Measurements from ENCODE around the gene CGB7.

CGB7 gene

GRCh38 chr19:49057636-49058234, at the start of gene CGB7:
Gene CGB7, minus strand, starts transcription at chr19:49057749. Its CDS starts 2,374 bp downstream, at chr19:49055375.
- peak; percentile 8 for DNase-seq

- DNase-seq: no peak
Observed at GRCh38 chr19:49106648-49107135, 49.1 kb upstream of the CGB7 start.

GRCh38 chr19:49104229-49104864, 46.8 kb upstream of the CGB7 start:
- DNase-seq: no peak

- no peak for DNase-seq
Observed at GRCh38 chr19:49103331-49104085, 46.0 kb upstream of the CGB7 start.

- DNase-seq: no peak
Observed at GRCh38 chr19:49102303-49102702, 44.8 kb upstream of the CGB7 start.

GRCh38 chr19:49101160-49101559, 43.6 kb upstream of the CGB7 start:
- no peak for DNase-seq

GRCh38 chr19:49098795-49099194, 41.2 kb upstream of the CGB7 start:
- no peak for DNase-seq

- peak; percentile 79 for DNase-seq
Observed at GRCh38 chr19:49097453-49098288, 40.1 kb upstream of the CGB7 start.

- DNase-seq: no peak
Observed at GRCh38 chr19:49094505-49095482, 37.2 kb upstream of the CGB7 start.

- no peak for DNase-seq
Observed at GRCh38 chr19:49092686-49093085, 35.1 kb upstream of the CGB7 start.

- DNase-seq: no peak
Observed at GRCh38 chr19:49091391-49092038, 34.0 kb upstream of the CGB7 start.

- no peak for DNase-seq
Observed at GRCh38 chr19:49086296-49086695, 28.7 kb upstream of the CGB7 start.

- no peak for DNase-seq
Observed at GRCh38 chr19:49085868-49086232, 28.3 kb upstream of the CGB7 start.

GRCh38 chr19:49085020-49085867, 27.7 kb upstream of the CGB7 start, which contains the start of gene SNRNP70:
Gene SNRNP70, plus strand, starts transcription at chr19:49085451. Its CDS starts 964 bp downstream, at chr19:49086415.
- DNase-seq: peak; percentile 98

- DNase-seq: no peak
Observed at GRCh38 chr19:49084206-49085019, 26.9 kb upstream of the CGB7 start.

- no peak for DNase-seq
Observed at GRCh38 chr19:49081273-49081672, 23.7 kb upstream of the CGB7 start.

- DNase-seq: no peak
Observed at GRCh38 chr19:49080392-49080791, 22.8 kb upstream of the CGB7 start.

- peak; percentile 71 for DNase-seq
Observed at GRCh38 chr19:49074869-49075268, 17.3 kb upstream of the CGB7 start.

All from NCI-H2029 treated with DMSO at 0.1 percent for 48 hours (cell line).